ENCODE results near the gene CFP.

- TF ChIP-seq POLR2A (IDR thresholded peaks at IDR 0.05) (no peak), CTCF (IDR thresholded peaks at IDR 0.05) (no peak)
These were observed 21.5 kb upstream of the CFP start for GRCh38 chrX:47651043-47651905.

All from breast epithelium (tissue), 3 donors.